Fibroblast of mammary gland (primary cell): Measurements from ENCODE around the gene GPRASP2.
"Not testable (repeated sequence)": the region's sequence is repeated elsewhere in the genome, so short reads cannot be mapped to it uniquely, and the experiment has no call there.

Experiments
- DNase-seq: peaks from one replicate; pipeline ENCODE4 v3.0.0-alpha.2; 2010; ENCODE audit warnings: low read depth
- H3K4me3 ChIP-seq: 2 replicates; pipeline ENCODE4 v1.5.1; 2011; ENCODE audit warnings: low read depth, mild to moderate bottlenecking, low read length, moderate library complexity; ENCODE audit not compliant: control insufficient read depth
- TF ChIP-seq, protein P1 (sequence below): conservative IDR thresholded peaks from 2 replicates; pipeline ENCODE4 v1.5.1; 2011; ENCODE audit warnings: low read depth, low read length, inconsistent platforms; ENCODE audit not compliant: control insufficient read depth, insufficient read depth

GPRASP2 gene

DNA sequence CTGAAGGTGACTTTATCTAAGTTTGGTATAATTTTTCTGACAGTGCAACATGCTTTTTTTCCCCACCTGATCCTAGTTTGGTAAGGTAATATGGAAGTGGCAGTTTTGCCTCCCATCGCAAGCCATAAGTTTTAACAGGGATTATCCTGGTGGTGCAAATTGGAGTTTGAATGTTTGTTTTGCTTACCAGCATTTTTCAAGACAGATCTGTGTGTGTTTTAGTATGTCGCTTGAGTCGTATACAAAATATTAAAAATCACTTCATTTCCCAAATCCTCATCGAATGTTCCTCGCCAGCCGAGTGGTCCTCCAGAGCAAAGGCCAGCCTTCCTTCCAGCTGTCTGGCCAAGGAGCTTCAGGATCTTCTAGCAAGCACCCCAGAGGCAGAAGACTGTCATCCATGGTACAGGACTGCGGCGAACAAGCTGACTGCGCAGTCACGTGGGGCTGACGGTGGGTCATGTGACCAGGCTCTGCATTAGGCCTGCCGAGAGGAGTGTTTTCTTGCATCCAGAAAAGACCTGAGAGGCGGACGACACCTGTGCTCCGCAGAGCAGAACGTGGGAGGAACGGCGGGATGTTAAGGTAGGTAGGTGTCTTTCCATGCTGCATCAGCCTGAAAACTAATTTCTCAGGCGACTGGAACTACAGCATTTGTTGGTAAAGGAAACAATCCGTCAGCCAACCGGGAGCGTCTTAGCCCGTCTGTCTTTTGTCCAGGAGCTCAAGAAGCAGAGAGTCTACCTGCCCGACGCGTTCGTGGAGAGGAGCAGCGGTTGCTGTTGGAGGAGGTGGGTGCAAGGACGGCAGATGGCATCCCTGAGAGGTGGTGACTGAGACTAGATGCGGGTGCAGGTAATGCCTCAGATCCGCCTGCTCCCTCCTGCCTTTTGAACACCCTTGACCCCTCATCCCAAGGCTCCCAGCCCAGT lies 8.3 kb downstream of the GPRASP2 start, which contains the start of gene GPRASP3:
TSS of gene GPRASP3 (plus strand) at position 507 of the 932 bp plus-strand sequence. CDS start 28,253 bp downstream, outside the sequence.
- peak; percentile 67 for DNase-seq
- TF ChIP-seq, protein P1, sequence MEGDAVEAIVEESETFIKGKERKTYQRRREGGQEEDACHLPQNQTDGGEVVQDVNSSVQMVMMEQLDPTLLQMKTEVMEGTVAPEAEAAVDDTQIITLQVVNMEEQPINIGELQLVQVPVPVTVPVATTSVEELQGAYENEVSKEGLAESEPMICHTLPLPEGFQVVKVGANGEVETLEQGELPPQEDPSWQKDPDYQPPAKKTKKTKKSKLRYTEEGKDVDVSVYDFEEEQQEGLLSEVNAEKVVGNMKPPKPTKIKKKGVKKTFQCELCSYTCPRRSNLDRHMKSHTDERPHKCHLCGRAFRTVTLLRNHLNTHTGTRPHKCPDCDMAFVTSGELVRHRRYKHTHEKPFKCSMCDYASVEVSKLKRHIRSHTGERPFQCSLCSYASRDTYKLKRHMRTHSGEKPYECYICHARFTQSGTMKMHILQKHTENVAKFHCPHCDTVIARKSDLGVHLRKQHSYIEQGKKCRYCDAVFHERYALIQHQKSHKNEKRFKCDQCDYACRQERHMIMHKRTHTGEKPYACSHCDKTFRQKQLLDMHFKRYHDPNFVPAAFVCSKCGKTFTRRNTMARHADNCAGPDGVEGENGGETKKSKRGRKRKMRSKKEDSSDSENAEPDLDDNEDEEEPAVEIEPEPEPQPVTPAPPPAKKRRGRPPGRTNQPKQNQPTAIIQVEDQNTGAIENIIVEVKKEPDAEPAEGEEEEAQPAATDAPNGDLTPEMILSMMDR: no peak
- H3K4me3 ChIP-seq: peak within 1 kb of the TSS; percentile 59

DNA sequence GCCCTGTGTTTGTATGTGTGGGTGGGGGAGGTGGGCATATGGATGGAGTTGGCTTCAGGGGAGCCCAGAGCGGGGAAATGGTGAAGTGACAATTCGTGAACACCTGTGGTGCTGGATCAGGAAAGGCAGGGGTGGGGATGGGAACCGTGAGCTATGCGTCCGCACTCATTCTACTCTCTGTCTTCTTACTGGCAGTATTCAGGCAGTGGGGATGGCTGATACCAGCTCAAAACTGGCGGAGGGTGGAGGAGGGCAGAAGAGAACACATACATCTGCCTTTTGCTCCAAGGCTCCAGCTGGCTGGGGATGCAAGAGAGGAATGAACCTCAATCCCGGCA lies 8.9 kb downstream of the GPRASP2 start:
- not testable (repeated sequence) for DNase-seq
- H3K4me3 ChIP-seq: peak overlapping the region; percentile 59

DNA sequence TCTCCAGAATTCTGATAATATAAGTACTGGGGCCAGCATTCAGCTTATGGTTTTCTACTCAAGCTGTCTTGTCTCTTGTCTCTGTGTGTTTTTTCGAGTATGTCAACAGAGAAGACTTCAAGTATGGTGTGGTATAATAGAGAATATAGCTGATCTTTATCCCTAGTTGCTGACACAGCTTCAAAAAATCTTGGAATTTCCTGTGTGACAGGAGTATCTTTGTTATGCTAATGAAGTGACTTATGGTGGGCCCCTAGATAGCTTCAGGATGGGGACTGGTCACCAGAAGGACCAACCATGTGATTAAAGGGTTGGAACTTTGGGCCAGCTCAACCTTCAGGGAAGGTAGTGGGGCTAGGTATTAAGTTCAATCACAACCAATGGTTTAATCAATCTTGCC lies 11.2 kb downstream of the GPRASP2 start:
- no peak overlapping the region for H3K4me3 ChIP-seq
- TF ChIP-seq, protein P1: no peak
- no peak for DNase-seq

DNA sequence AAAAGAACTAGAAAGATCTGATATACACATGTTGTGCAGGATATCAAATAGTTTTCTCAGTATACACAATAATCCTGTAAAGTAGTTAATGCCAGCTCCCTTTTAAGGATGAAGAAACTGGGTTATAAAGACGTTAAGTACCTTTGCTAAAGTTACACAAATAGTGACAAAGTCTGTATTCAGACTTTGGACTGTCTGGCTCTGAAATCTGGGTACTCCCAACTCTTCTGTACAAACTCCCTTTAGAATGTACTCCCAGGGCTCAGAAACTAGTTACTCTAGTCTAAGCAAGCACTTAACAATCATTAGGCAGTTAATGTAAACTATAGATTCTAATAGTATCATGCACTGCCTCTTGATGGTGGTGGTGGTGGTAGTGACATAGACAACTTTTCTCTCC lies 15.5 kb downstream of the GPRASP2 start:
- no peak overlapping the region for H3K4me3 ChIP-seq
- TF ChIP-seq, protein P1: no peak
- no peak for DNase-seq

DNA sequence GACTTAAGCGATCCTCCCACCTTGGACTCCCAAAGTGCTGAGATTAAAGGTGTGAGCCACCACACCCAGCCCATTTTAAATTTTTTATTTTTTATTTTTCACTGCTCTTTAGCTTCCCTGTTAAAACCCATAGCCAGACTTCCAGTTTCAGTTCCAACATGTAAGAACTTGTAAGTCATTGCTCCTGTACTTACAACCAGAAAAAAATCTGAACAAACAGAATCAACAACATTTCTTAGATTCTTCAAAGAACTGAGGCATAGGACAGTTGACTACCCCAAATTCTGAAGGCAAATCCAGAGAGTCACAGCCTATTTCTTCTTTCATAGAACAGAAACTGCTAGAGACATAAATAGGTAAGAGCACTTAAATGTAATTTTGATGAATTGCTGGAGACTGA lies 16.4 kb downstream of the GPRASP2 start:
- TF ChIP-seq, protein P1: no peak
- no peak for DNase-seq
- H3K4me3 ChIP-seq: no peak overlapping the region

DNA sequence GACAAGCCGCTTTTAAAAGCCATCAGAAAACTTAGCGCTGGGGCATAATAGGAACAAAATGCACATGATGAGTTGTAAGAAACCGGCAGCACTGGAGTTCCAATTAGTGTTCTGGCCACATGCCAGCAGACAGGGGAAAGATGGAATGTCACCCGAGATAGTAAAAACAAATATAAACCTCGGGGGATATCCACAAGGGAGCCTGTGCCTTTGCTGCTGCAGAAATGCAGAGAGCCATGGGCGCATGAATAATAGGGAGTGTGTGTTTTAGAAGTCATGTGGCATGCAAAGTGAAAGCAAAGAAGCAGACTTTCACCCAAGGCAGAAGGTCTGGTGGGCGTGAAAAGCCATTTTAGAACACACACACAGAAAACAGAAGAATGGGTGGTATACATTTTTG lies 27.4 kb downstream of the GPRASP2 start:
- H3K4me3 ChIP-seq: no peak overlapping the region
- TF ChIP-seq, protein P1: no peak
- no peak for DNase-seq

DNA sequence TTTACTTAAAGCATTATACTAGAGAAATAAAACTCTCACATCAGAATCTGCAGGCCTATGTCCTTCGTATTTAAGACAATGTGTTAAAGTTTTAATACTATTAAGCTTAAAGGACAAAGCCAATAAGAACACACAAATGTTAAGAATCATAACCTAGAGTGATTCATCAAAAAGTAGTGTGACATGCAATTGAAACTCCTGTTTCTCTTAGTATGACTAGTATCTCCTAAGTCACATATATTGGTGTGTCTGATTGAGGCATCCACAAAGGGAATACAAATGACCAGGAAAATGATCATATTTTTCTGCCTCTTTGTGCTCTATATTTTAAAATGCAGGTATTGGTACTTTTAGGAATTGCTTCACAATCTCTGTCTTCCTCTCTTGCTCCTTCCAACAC lies 32.1 kb downstream of the GPRASP2 start:
- DNase-seq: no peak
- TF ChIP-seq, protein P1: no peak
- H3K4me3 ChIP-seq: no peak overlapping the region
